D341Med (cell line): ENCODE data around the gene PTPRT.

Source experiments
- DNase-seq: peaks from one replicate; pipeline ENCODE4 v3.0.0; 2012; ENCODE audit warnings: low spot score

Gene PTPRT

DNA sequence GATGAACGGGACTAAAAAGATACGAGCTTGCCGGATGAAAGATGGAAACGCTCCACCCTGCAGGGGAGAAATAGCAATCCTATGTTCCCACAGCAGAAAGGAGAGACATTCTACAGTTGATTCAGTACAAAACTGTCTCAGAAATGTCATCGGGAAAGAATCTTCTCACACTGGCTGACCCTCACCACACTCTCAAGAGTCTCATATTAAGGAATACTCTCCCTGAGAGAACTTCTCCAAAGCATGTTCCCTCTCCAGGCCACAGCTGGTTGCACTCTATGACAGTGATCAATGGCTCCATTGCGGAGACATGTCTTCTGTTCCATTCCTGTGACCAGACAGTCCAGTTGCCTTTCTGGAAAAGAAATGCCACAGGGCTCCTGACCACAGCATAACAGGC is 813.6 kb downstream of the PTPRT start:
- no peak for DNase-seq

DNA sequence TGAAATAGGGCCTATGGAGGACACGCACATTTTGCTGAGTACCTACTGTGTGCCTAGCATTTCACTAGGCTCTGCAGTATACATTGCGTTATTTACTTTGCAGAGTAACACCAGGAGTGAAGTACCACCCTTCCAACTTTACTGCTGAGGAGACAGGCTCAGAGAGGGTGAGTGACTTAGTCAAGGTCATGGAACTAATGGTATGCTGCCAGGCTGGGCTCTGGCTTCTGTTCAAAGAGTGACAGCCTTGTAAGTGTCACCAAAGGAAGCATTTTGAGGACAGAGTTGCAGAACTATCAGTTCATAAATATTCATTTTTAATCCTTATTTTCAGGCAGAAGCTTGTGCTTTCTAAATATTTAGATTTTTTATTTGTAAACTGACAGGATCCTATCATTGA is 816.7 kb downstream of the PTPRT start:
- DNase-seq, result no peak

DNA sequence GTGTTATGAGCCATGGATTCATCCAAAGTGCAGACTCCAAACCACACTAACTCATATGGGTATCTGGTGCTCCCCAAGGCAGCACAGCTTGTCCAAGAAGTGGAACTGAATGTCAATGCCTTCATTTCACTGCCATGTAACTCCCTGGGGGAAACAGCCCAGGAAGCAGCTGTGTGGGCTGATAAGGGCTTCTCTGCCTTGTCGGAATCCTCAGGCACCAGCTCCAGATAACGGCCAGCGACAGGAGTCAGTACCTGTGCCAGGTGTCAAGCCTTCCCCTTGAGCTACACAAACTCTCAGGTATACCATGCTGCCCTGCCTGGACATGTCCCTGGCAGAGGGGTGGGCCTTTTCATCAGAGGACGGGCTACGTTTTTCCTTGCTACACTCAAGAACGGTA is 819.6 kb downstream of the PTPRT start:
- no peak for DNase-seq

DNA sequence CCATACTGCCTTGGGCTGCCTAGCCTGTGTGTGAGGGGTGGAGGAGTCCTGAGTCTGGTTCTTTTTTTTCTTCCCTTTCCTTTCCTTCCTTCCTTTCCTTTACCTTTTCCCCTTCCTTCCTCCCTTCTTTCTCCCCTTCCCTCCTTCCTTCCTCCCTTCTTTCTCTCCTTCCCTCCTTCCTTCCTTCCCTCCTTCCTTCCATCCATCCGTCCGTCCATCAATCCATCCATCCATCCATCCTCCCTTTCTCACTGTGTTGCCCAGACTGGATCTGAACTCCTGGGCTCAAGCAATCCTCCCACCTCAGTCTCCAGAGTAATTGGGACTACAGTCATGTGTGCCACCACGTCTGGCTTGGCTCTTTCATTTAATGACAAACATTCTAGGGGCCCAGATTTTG is 820.8 kb downstream of the PTPRT start:
- DNase-seq, result no peak

DNA sequence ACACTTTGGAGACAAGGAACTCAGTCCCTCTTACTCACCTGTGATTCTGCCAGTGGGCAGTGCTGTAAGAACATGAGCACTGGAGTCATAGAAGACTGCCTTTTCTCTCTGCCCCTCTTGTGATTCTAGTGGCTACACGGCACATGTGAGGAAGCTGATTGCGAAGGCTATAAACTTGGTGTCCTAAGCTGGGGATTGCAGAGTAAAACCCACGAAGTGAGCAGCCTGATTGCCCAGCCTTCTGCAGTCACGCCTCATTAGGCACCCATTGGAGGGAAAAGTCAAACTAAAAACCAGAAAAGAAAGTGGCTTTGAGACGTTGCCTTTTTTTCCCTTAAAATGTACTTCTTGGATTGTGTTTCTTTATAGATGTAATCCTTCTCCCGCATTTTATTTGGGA is 823.1 kb downstream of the PTPRT start:
- no peak for DNase-seq

DNA sequence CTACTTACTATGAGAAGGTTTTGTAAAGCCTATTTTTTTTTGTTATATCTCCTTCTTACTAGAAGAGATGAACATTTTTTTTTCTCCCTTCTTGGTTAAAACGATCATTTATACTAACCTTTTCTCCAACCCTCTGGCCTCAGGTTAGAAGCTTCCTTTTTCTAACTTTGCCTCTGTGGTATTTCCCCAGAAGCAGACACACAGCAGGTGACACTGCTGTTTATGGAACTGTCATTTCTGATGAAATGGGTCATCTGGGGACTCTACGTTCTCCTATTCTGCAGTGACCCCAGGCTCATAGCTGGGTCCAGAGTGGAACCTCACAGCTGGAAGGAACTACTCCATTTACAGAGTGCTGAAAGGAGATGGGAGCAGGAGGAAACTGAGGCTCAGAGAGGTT is 825.3 kb downstream of the PTPRT start:
- no peak for DNase-seq

DNA sequence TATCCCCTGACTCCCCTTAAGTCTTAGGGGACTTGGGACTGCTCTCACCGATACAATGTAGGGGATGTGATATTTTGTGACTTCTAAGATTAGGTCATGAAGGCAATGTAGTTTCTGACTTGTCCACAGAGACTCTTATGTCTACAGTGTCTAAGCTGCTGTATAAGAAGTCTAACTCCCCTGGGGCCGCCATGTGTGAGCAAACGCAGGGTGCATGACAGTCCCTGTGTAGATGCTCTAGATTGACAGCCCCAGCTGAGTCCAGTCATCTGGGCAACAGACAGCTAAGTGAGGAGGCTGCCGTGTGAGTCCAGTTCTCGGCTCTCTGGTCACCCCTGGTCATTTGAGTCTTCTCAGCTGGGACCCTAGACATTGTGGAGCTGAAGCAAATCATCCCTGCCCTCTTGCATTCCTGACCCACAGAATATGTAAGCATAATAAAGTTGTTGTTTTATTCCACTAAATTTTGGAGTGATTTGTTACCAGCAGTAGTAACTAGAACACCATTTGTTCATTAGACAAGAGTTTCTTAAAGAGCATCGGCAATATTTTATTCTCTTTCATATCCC is 828.2 kb downstream of the PTPRT start:
- no peak for DNase-seq

DNA sequence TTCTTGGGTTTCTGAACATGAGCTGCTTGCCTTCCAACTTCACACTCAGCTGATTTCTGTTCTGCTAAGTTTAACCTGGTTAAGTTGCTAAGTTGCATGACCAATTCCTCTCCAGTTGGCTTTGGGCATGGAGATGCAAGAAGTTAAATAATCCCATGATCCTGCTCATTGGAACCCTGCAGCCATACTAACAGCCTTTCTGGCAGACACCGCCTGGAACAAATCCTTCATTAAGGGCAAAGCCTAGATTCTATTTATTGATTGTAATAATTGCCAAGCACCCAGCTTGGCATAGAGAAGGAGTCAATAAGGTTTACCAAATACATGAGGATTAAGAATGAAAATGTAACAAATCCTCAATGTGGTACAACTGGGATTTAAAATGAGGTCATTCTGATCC is 829.1 kb downstream of the PTPRT start:
- no peak for DNase-seq

DNA sequence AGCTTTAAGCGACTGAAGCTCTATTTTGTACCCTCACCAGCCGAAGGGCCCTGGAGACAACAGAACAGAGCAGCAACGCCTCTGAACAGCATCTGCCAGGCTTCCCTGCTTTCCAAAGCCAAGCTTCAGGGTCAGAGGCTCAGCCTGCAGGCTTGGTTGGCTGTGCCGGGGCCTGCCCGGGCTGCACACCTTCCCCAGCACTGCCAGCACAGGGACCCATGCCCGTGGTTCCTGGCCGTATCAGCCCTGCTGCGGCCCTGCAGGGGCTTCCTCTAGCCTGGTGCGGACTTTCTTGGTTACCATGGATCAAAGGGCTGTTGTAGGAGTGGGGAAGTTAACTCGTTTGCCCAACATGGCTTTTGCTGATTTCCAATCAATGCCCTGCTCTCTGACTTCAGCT is 830.1 kb downstream of the PTPRT start:
- no peak for DNase-seq

DNA sequence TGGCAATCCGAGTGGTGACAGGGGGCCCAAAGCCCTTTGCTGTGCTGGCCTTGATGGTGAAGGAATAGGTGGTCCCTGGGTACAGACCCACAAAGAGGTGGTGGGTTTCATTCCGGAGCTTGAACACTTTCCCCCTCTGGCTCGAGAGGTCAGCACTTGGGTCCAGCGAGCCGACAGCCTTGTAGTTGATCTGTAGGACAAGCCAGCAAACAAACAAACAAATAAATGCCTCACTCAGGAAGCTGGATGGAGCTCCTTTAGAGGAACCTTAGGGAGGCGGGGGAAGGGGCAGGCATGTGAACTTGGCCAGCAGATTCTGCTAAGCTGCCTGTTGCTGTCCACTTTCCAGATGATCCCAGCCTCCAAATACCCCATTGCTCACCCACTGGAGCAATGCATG is 837.6 kb downstream of the PTPRT start:
- DNase-seq, result no peak

DNA sequence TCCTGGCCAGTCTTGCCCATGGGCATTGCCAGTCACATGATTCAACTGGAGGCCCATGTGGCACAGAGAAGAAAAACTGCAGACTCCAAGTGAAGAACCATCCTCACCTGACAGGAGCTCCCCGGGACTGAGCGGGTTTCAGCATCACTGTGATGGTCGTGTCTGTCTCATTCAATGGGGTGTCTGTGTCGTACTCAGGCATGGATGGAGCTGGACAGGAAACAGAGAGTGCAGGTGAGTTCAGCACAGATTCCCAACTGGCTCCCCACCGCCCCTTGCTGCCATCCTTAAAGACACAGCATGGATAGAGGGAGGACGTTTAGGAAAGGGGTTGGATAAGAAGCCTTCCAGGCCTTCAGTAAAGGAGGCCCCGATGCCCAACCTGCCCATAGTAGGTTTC is 839.2 kb downstream of the PTPRT start:
- DNase-seq, result no peak

DNA sequence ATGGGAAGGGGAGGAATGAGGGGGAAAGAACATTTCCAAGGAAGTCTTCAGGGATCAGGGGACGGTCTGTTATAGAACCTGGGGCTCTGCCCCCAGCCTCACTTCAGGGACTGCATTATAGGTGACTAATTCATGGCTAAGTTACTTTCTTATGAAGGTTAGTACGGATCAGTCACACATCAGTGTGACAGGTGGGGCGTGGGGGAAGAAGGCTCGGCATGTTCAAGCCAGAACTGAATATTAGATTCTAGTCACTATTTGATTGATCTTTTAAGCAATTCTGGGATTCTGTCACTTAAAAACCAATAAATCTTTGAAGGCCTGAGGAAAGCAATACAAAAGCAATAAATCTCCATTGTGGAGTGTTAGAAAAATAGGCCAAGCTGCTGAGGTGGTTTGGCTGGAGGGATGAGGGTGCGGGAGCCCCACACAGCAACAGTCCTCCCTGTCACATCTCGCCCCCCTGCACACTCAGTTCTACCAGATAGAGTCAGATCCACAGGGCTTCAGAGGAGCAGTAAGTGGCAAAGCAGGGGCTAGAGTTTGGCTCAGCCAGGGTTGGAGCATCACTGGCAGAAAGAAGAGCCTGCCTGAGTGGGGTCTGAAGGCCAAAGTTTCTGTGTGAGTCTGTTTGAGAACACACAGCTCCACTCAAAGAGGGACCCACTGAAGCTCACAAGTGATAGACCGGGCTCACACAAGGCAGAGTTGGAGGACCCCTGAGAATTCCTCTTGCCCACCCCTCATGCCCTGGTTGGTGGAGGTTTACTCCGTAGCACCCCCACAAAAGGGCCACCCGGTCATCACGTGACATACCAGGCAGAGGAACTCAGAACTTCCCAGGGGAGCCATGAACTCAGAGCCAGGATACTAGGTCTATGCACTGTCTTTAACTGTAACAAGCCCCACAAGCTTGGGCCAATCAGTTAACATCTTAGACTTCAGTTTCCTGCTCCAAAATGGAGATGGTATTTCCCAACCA is 843.2 kb downstream of the PTPRT start:
- DNase-seq, result no peak

DNA sequence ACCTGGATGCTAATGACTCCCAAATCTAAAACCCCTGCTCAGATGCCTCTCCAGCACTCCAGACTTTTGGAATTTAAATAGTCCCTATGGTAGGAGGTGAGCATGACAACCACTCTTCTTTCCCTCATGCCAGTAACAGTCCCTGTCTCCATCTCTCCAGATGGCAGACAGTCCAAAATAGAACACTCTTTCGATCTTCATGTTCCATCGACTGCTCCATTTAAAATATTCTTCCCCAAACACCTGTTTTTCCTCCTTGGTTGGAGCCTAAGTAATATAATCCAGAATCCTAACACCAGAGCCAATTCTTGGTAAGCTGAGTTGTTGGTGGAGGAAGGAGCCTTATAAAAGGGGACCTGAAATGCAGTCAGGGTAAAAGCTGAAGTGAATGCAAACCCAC is 848.1 kb downstream of the PTPRT start:
- DNase-seq, result no peak

DNA sequence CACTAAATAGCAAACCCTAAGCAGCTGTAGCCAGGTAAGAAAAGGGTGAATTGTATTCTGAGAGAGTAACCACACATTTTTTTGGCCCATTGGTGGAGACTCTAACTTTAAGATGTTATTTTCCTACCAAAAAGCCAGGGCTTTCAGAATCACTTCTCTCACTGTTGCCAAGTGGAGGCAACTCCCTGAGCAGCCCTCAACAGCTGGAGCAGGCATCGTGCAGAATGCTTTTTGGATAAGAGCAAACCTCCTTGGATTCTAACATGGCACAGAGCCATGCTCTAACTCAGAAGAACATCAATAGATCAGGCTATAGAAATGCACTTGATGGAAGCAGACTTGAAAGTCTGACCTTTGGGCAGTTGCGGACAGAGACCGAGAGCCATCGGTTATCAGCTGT is 849.3 kb downstream of the PTPRT start:
- no peak for DNase-seq

DNA sequence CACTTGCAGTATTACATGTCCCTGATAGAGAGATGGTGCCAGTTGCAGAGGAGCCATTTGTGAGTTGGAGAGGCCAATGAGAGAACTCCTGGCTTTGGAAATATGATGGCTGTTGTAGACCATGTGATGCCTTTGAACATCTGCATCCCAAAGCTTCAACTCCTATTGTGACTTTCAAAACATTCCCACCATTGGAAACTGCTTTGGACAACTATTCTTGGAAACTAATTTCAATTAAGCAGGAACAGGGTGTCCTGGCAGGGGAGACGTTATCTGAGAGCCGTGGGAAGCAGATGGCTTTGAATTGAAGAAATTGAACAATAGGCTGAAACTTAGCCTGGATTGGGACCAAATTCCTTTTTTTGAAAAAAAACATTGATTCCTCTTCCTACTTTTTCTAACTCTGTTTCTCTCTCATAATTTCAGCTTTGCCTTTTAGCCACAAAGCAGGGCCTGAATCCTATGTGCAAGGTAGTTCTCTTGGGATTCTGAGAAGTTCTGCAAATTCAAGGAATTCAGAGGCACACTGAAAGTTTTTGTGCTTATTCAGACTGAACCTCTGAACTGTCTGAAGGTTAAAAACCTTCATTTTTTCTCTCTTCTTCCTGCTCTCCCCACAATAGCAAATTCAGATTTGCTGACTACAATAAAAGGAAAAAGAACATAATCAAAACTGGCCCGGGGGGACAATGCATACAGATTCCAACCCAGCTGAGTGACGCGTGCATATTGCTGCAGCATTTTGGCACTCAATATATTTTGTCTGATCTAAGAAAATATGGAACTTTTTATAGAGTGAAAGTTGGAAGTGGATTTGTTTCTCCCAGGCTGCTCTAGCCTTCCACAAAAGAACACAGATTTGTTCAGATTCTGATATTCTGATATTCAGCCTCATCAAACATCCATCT is 851.2 kb downstream of the PTPRT start:
- no peak for DNase-seq

DNA sequence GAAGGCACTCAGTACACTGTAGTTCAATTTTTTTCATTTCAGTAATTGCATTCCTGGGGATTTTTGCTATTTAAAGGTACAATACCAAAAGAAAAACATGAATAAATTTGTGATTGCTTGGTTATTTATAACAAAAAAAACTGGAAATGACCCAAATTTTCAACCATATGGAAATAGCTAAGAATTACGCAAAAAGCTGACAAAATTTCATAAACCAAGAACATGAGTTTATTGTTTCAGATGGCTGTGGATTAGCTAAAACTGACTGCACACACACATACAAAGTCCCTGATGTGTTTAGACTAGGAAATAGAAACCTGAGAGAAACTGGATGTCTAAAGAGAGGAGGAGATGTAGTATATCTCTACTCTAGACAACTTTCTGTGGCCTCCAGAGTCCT is 853.1 kb downstream of the PTPRT start:
- DNase-seq, result no peak

DNA sequence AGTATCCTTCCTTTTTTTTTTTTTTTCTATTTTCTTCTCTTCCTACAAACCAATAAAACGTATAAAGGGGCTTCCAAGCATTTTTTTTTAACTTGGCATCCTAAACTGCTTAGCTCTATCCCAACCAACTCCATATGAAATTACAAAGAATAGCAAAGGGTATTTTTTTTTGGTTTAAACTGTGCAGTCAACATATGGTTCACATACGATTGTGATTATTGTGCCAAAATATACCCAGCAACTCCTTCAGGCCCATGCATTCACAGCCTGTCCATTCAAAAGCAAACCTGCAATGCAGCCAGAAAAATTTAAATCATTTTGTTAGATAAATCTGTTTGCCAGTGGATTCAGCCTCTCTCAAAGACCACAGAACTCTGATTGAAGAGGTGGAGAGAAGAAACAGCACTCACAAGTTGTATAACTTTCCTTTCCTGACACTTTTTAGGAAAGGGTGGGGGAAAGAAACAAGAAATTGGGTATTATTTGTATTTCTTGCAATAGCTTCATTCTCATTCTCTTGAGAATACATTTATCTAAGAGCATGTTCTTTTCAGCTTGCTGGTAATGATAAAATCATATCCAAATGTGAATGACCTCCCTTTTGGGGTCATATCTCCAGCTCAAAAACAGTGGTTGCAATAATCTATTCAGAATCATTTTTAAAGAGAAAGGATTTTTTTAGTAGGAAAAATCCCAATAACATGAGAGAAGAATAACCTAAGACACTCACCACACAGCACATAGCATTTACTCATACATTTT is 870.3 kb downstream of the PTPRT start:
- no peak for DNase-seq

DNA sequence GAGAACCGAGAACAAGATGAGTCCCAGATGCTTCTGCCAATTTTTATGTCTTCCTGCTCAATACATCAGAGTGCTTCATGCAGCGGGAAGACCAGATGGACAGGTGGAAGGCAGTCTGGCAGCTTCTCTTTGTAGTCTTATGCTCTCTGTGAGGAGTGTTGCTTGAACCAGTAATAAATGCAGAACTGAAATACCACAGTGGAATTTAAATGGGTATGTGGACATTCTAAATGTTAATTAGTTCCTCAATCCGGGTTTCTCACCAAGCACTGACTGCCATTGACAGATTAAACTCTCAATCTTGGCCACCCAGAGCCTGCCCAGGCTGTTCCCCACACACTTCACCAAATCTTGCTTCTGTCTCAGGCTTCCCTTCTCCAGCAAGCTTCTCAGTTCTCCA is 876.0 kb downstream of the PTPRT start:
- DNase-seq, result no peak

DNA sequence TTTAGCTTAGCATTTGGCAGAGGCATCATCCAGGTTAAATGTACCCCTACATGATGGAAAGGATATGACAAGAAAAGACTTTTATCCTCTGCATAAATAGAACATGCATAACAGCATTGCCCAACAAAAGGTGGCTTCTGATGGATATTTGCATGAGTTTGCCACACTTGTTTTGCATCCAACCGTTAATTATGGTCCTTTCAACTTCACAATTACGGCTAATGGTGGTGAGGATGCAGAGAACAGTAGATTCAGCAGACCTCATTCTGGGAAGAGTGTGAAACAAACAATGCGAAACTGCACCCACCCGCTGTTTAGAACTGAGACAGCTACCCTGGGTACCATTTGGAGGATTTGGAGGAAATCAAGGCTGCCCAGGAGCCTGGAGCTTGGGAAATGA is 880.7 kb downstream of the PTPRT start:
- no peak for DNase-seq

DNA sequence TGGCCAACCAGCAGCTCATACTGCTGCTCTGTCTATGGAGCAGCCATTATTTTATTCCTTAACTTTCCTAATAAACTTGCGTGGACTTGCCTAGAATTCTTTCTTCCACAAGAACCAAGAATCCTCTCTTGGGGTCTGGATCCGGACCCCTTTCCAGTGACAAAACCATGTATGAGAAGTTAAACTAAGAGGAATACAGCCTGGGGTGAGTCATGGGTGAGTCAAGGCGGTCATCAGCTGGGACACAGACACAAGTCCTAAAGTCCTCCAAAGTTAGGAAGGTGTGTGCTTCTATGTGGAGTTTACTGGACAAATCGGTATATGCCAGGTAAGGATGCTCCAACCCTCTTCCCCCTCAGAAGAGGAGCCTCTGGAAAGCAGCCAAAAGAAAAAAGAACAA is 881.5 kb downstream of the PTPRT start:
- DNase-seq, result no peak

DNA sequence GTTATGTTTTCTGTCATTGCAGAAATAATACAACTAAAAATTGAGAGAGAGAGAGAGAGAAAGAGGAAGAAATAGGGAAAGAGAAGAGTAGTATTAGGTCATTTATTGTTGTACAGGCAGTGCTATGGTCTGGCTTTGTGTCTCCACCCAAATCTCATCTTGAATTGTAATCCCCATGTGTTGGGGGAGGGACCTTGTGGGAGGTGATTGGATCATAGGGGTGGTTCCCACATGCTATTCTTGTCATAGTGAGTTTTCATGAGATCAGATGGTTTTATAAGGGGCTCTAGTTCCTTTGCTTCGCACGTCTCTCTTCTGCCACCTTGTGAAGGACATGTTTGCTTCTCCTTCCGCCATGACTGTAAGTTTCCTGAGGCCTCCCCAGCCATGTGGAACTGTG is 894.1 kb downstream of the PTPRT start:
- DNase-seq, result no peak

DNA sequence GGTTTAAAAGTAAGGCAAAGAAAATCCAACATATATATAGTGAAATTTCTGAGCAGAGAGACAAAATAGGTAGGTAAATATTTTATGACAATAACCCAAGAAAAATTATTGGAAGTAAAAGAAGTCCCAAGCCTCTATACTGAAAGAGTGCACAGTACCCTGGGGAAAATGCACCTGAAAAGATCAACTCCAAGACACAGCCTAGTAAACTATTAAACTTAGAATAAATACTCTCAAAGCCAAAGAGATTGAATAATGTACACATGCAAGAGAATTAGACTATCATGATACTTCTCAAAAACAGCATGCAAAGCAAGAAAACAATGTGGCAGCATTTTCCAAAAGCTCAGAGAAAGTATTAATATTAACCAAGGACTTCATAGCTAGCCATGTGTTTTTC is 894.7 kb downstream of the PTPRT start:
- DNase-seq, result no peak
